Mucosa of descending colon (tissue), 3 donors: ENCODE measurements around the gene TTC19. TPM values are rescaled to one million over a fixed set of nuclear protein-coding genes. Genes with fewer than 3 reads are reported as not detected.
"Not testable (repeated sequence)": the region's sequence is repeated elsewhere in the genome, so short reads cannot be mapped to it uniquely, and the experiment has no call there.

ENCODE experiments used
- ATAC-seq: fragments of 200-7000 bp; cut with Tn5 transposase; one replicate; pipeline ENCODE4 v1.9.1; 2020; ENCODE audit warnings: mild to moderate bottlenecking, moderate library complexity
- DNase-seq, 3 donors: peaks; one replicate each; pipeline ENCODE4 v3.0.0-alpha.2; 2020
- H3K36me3 ChIP-seq: fragments of 200-600 bp; one replicate; pipeline ENCODE4 v1.8.0; 2021; ENCODE audit warnings: low read depth, mild to moderate bottlenecking
- H3K4me1 ChIP-seq: fragments of 200-600 bp; one replicate; pipeline ENCODE4 v1.8.0; 2021; ENCODE audit warnings: low read depth, mild to moderate bottlenecking
- H3K4me3 ChIP-seq: fragments of 200-600 bp; one replicate; pipeline ENCODE4 v1.8.0; 2021; ENCODE audit warnings: mild to moderate bottlenecking
- H3K9me3 ChIP-seq: fragments of 200-600 bp; one replicate; pipeline ENCODE4 v1.8.0; 2021; ENCODE audit warnings: mild to moderate bottlenecking
- CTCF ChIP-seq: fragments of 200-600 bp; IDR thresholded peaks from one replicate; pipeline ENCODE4 v1.8.0; 2022; ENCODE audit warnings: antibody characterized with exemption, mild to moderate bottlenecking
- intact Hi-C, 2 donors: fragments of 100-400 bp; cut with DNase I in 1 of 2; cut with micrococcal nuclease in 1 of 2; formaldehyde crosslinking; loops; one replicate each; pipeline versions ENCODE4 v1.11.0 to v1.11.1; 2022; cut with DNase I, micrococcal nuclease
- total RNA-seq, 3 donors: library from RNA; stranded (reverse); fragmentation: NEBNext Ultra II Directional in 2 of 3; extraction: Animal tissue kit (Norgen Biotek cat#: 25700) in 2 of 3; gene quantifications; one replicate each; pipeline versions ENCODE4 v1.2.1 to v1.2.4, GENCODE V29; 2021 to 2023
- donor health status: DM: no; HTN: no; CAD: no; lungs with moderate emphysema.
- donor health status: DM: no; HTN: no; CAD: no.
- donor health status: DM: no; HTN: yes; CAD: no.

Gene TTC19
- total RNA-seq, 3 donors from 2014 or later: 32.5 to 52.2 (median 41.9) TPM

- Histone ChIP-seq H3K4me3 (no peak overlapping the region), H3K36me3 (no peaks in the 10 kb centered on the region), H3K4me1 (no peaks in the 10 kb centered on the region), H3K9me3 (no peaks in the 10 kb centered on the region)
- intact Hi-C loops: no loop called here
- DNase-seq (no peak), ATAC-seq (no peak)
- TF ChIP-seq CTCF: no peak
Observed at GRCh38 chr17:15973834-15974233, 25.8 kb upstream of the TTC19 start.

- intact Hi-C loops: no loop called here
- no peak overlapping the region for H3K4me3 ChIP-seq
- DNase-seq: no peak
- no peak for TF ChIP-seq CTCF
- no peaks in the 10 kb centered on the region for H3K36me3 ChIP-seq
- no peaks in the 10 kb centered on the region for H3K9me3 ChIP-seq
- no peak for ATAC-seq
- H3K4me1 ChIP-seq: peaks cover 17% of the 10 kb centered on the region
Observed at GRCh38 chr17:15977894-15978293, 21.7 kb upstream of the TTC19 start.

DNA sequence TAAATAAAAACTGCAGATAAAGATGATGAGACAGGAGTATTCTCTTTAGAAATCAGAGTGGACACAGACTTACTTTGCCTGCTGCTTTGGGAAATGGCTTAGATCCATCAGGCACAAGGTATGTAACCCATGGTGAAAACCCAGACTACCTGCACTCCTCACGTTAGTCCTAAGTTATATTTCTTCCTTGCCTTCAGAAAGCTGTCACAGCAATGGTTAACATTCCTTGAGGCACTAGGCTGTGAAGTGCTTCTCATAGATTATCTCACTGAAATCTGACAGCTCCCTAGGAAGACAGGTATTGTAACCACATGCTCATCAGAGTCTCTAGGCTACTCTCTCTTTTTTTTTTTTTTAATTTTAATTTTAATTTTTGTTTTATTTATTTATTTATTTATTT lies 21.0 kb upstream of the TTC19 start:
- Histone ChIP-seq H3K4me3 (no peak overlapping the region), H3K4me1 (peaks cover 17% of the 10 kb centered on the region), H3K36me3 (no peaks in the 10 kb centered on the region), H3K9me3 (no peaks in the 10 kb centered on the region)
- no peak for ATAC-seq
- intact Hi-C loops: no loop called here
- DNase-seq: no peak
- TF ChIP-seq CTCF: no peak

DNA sequence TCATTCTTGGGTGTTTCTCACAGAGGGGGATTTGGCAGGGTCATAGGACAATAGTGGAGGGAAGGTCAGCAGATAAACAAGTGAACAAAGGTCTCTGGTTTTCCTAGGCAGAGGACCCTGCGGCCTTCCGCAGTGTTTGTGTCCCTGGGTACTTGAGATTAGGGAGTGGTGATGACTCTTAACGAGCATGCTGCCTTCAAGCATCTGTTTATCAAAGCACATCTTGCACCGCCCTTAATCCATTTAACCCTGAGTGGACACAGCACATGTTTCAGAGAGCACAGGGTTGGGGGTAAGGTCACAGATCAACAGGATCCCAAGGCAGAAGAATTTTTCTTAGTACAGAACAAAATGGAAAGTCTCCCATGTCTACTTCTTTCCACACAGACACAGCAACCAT lies 20.6 kb upstream of the TTC19 start:
- H3K4me1 ChIP-seq: peaks cover 17% of the 10 kb centered on the region
- DNase-seq, intact Hi-C loops, ATAC-seq, H3K9me3 ChIP-seq, H3K4me3 ChIP-seq, H3K36me3 ChIP-seq: not testable (repeated sequence)

DNA sequence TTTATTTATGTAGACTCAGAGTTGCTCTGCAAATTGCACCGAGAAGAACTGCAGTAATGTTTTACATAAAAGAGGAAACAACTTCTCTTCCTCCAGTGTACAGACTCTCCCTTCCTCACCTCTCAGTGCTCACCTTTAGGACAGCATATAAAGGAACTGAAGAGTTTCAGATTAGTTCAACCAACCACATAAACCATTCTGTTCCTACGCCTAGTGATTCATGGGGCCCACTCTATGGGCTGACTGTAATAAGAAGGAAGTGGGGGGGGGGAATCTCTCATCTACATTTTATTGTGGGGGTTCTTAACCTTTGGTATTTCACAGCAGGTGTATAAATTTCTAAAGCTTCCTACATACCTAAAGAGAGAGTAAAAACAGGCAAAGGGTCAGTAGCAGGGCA lies 18.4 kb upstream of the TTC19 start:
- TF ChIP-seq CTCF: no peak
- peaks cover 25% of the 10 kb centered on the region for H3K4me1 ChIP-seq
- no peaks in the 10 kb centered on the region for H3K9me3 ChIP-seq
- DNase-seq (peak in 1 of 3 donors; percentile 43), ATAC-seq (peak; percentile 94)
- H3K4me3 ChIP-seq: no peak overlapping the region
- intact Hi-C loops: no loop called here
- H3K36me3 ChIP-seq: no peaks in the 10 kb centered on the region

DNA sequence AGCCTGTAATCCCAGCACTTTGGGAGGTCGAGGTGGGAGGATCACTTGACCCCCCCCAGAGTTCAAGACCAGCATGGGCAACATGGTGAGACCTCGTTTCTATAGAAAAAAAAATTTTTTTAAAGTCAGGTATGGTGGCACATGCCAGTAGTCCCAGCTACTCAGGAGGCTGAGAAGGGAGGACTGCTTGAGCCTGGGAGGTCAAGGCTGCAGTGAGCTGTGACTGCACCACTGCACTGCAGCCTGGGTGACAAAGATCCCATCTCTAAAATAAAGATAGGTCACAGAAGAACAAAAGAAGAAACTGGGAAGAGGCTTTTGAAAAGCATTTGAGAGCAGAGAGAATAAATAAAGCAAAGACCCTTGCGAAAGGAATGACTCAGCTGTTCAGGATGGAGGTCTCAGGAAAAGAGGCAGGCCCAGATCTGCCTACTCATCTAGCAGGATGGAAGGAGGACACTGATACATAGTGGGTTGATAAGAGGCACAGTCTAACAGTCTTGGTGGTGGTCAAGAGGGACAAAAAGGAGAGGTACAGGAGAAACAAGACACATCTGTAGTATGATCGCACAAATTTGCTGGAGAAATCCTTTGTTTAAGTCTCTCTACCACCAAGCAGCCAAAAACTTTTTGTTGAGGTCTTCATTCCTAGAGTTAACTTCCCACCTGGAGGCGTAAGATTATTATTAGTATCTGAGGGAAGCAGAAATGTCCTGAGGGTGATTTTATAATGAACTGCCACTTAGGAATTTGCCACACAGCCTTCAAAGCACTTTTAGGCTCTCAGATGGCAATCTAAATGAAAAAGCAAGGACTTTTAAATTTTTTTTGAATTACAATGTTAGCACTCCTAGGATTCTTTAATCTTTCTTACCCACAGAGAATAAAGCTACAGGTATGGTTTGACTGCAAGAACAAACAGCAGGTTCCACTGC lies 17.7 kb upstream of the TTC19 start:
- ATAC-seq (peak; percentile 10), DNase-seq (no peak)
- peaks cover 25% of the 10 kb centered on the region for H3K4me1 ChIP-seq
- H3K36me3 ChIP-seq: no peaks in the 10 kb centered on the region
- intact Hi-C loops: no loop called here
- H3K4me3 ChIP-seq: no peak overlapping the region
- H3K9me3 ChIP-seq: no peaks in the 10 kb centered on the region
- no peak for TF ChIP-seq CTCF
